Esophagus muscularis mucosa (tissue), 4 donors: ENCODE data around the gene RNF145. TPM values are rescaled to one million over a fixed set of nuclear protein-coding genes. Genes with fewer than 3 reads are reported as not detected.
"Not testable (repeated sequence)": the region's sequence is repeated elsewhere in the genome, so short reads cannot be mapped to it uniquely, and the experiment has no call there.

ENCODE experiments used
- DNase-seq: peaks from one replicate; pipeline ENCODE4 v3.0.0-alpha.2; 2017; ENCODE audit errors: extremely low spot score
- H3K27ac ChIP-seq, 4 donors: fragments of 200-600 bp; sonication (generic); replicated peaks in 1 of 4; 1 replicate in 3 of 4; 2 replicates in 1 of 4; pipeline ENCODE4 v1.5.1; 2016 to 2019; ENCODE audit warnings: mild to moderate bottlenecking in 1 of 4
- H3K27me3 ChIP-seq, 4 donors: fragments of 200-600 bp; sonication (generic); one replicate each; pipeline versions ENCODE4 v1.5.1 to v1.6.0; 2016 to 2019
- H3K36me3 ChIP-seq, 4 donors: fragments of 200-600 bp; sonication (generic); one replicate each; pipeline ENCODE4 v1.5.1; 2016 to 2019
- H3K4me1 ChIP-seq, 4 donors: fragments of 200-600 bp; sonication (generic); one replicate each; pipeline ENCODE4 v1.5.1; 2016 to 2019
- H3K4me3 ChIP-seq, 4 donors: fragments of 200-600 bp; sonication (generic); 1 replicate in 2 of 4; 2 replicates in 2 of 4; pipeline ENCODE4 v1.5.1; 2016 to 2019; ENCODE audit warnings: mild to moderate bottlenecking in 4 of 4, moderate library complexity in 1 of 4
- H3K9me3 ChIP-seq, 4 donors: fragments of 200-600 bp; sonication (generic); 1 replicate in 3 of 4; 2 replicates in 1 of 4; pipeline ENCODE4 v1.5.1; 2016 to 2019
- CTCF ChIP-seq, 3 experiments: fragments of 200-600 bp in 2 of 3; fragments of 450-650 bp in 1 of 3; sonication (generic) in 2 of 3; IDR thresholded peaks; one replicate each; pipeline ENCODE4 v1.5.1; 2017 to 2019; ENCODE audit warnings: antibody characterized with exemption in 3 of 3, mild to moderate bottlenecking in 2 of 3, moderate library complexity in 1 of 3
- EP300 ChIP-seq: sonication (generic); formaldehyde crosslinking; IDR thresholded peaks from one replicate; pipeline ENCODE4 v1.6.1; 2017; ENCODE audit warnings: antibody characterized with exemption
- POLR2A ChIP-seq: fragments of 450-650 bp; IDR thresholded peaks from one replicate; pipeline ENCODE4 v1.6.1; 2017; ENCODE audit warnings: antibody characterized with exemption, moderate library complexity, mild to moderate bottlenecking, low read depth
- POLR2AphosphoS5 ChIP-seq, 2 donors: sonication (generic); formaldehyde crosslinking; IDR thresholded peaks; one replicate each; pipeline ENCODE4 v1.6.1; 2017; ENCODE audit warnings: antibody characterized with exemption in 2 of 2
- WGBS: methylation state at CpG from one replicate; pipeline ENCODE4 v1.1.5; 2018; 5-methylcytosine and 5-hydroxymethylcytosine counted together
- intact Hi-C: fragments of 100-400 bp; cut with DNase I; formaldehyde crosslinking; loops from one replicate; pipeline ENCODE4 v1.15.1; 2023
- total RNA-seq, 4 donors: library from RNA; depleted of rRNA; stranded (reverse); fragments of >200 nt; gene quantifications; one replicate each; pipeline versions ENCODE4 v1.1.0 to v1.2.1, GENCODE V29; 2016

RNF145 gene
- total RNA-seq, 4 donors from 2014 or later = 50.5 to 84.1 (median 63.9) TPM

- H3K9me3 ChIP-seq = peaks cover 0 to 13% (median 4%) of the 10 kb centered on the region in 4 donors
- no peak overlapping the region for H3K27ac ChIP-seq
- DNase-seq = no peak
- H3K36me3 ChIP-seq = no peaks in the 10 kb centered on the region
- no peaks in the 10 kb centered on the region for H3K4me1 ChIP-seq
- H3K27me3 ChIP-seq = peaks cover 0 to 6% (median 0%) of the 10 kb centered on the region in 4 donors
- no peak overlapping the region for H3K4me3 ChIP-seq
- WGBS = 99% methylated on average over 3 of the region's 3 CpGs
- intact Hi-C loops = no loop called here
- no peak for TF ChIP-seq POLR2A
These were observed 85.7 kb downstream of the RNF145 start for GRCh38 chr5:159123700-159124099.

- intact Hi-C loops = no loop called here
- H3K36me3 ChIP-seq = no peaks in the 10 kb centered on the region
- H3K27ac ChIP-seq = no peak overlapping the region
- WGBS = 75% methylated on average over 2 of the region's 2 CpGs
- H3K27me3 ChIP-seq = peaks cover 0 to 4% (median 0%) of the 10 kb centered on the region in 4 donors
- DNase-seq = no peak
- H3K4me3 ChIP-seq = no peak overlapping the region
- peaks cover 0 to 13% (median 4%) of the 10 kb centered on the region in 4 donors for H3K9me3 ChIP-seq
- no peaks in the 10 kb centered on the region for H3K4me1 ChIP-seq
- TF ChIP-seq CTCF (IDR thresholded peaks at IDR 0.05) (no peak), POLR2A (no peak), EP300 (no peak), POLR2AphosphoS5 (IDR thresholded peaks at IDR 0.05) (no peak)
These were observed 86.2 kb downstream of the RNF145 start for GRCh38 chr5:159123189-159123588.

- intact Hi-C loops = no loop called here
- H3K27me3 ChIP-seq = no peaks in the 10 kb centered on the region
- H3K4me1 ChIP-seq = no peaks in the 10 kb centered on the region
- no peak overlapping the region for H3K4me3 ChIP-seq
- no peak for DNase-seq
- 88% methylated on average over 3 of the region's 3 CpGs for WGBS
- H3K9me3 ChIP-seq = peaks cover 0 to 13% (median 4%) of the 10 kb centered on the region in 4 donors
- no peak overlapping the region for H3K27ac ChIP-seq
- H3K36me3 ChIP-seq = no peaks in the 10 kb centered on the region
- TF ChIP-seq POLR2A (no peak), POLR2AphosphoS5 (IDR thresholded peaks at IDR 0.05) (no peak), CTCF (IDR thresholded peaks at IDR 0.05) (no peak), EP300 (no peak)
These were observed 88.3 kb downstream of the RNF145 start for GRCh38 chr5:159121061-159121460.

GRCh38 chr5:159120446-159120845, 88.9 kb downstream of the RNF145 start:
- TF ChIP-seq POLR2AphosphoS5 (IDR thresholded peaks at IDR 0.05) = no peak
- TF ChIP-seq EP300 = no peak
- TF ChIP-seq CTCF (IDR thresholded peaks at IDR 0.05) = no peak
- TF ChIP-seq POLR2A = no peak
- Histone ChIP-seq H3K27me3 (no peaks in the 10 kb centered on the region), H3K36me3 (no peaks in the 10 kb centered on the region), H3K4me1 (no peaks in the 10 kb centered on the region), H3K4me3 (no peak overlapping the region), H3K27ac (no peak overlapping the region), H3K9me3 (peaks cover 0 to 10% (median 4%) of the 10 kb centered on the region in 4 donors)
- WGBS = 60% methylated on average over 4 of the region's 4 CpGs
- DNase-seq = no peak
- intact Hi-C loops = no loop called here

- whole genome bisulfite sequencing = 96% methylated on average over 3 of the region's 4 CpGs
- DNase-seq, H3K4me3 ChIP-seq, intact Hi-C loops, H3K27ac ChIP-seq, H3K9me3 ChIP-seq, H3K4me1 ChIP-seq, H3K36me3 ChIP-seq, H3K27me3 ChIP-seq: not testable (repeated sequence)
These were observed 89.5 kb downstream of the RNF145 start for GRCh38 chr5:159119842-159120241.

GRCh38 chr5:159118958-159119659, 90.2 kb downstream of the RNF145 start:
- H3K27ac ChIP-seq, H3K4me3 ChIP-seq, H3K27me3 ChIP-seq, H3K36me3 ChIP-seq, H3K9me3 ChIP-seq, DNase-seq, intact Hi-C loops, H3K4me1 ChIP-seq: not testable (repeated sequence)
- 97% methylated on average over 34 of the region's 39 CpGs for WGBS
